ENCODE measurements around the gene NR1I2. TPM values are rescaled to one million over a fixed set of nuclear protein-coding genes. Genes with fewer than 3 reads are reported as not detected.

The NR1I2 gene
- total and polyA plus RNA-seq, 2 donors from 2014 or later = 0.38 to 0.41 TPM

DNA sequence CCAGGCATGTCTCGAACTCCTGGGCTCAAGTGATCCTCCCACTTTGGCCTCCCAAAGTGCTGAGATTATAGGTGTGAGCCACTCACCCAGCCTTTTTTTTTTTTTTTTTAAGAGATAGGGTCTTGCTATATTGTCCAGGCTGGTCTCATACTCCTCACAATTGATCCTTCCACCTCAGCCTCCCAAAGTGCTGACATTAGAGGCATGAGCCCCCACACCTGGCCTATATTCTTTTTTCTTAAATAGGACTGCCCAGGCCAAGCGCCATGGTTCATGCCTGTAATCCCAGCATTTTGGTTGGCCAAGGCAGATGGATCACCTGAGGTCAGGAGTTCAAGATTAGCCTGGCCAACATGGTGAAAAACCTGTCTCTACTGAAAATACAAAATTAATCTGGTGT is 12.5 kb downstream of the NR1I2 start:
- H3K4me1 ChIP-seq (ENCODE audit: control insufficient read depth in 2 of 3, insufficient read depth in 2 of 3, low read depth in 1 of 3, low read length in 3 of 3) = no peaks in the 10 kb centered on the region
- H3K27me3 ChIP-seq (ENCODE audit: control insufficient read depth, insufficient read depth, low read length) = no peaks in the 10 kb centered on the region
- H3K9ac ChIP-seq (ENCODE audit: low read length in 3 of 3) = no peak overlapping the region
- TF ChIP-seq, protein P1, sequence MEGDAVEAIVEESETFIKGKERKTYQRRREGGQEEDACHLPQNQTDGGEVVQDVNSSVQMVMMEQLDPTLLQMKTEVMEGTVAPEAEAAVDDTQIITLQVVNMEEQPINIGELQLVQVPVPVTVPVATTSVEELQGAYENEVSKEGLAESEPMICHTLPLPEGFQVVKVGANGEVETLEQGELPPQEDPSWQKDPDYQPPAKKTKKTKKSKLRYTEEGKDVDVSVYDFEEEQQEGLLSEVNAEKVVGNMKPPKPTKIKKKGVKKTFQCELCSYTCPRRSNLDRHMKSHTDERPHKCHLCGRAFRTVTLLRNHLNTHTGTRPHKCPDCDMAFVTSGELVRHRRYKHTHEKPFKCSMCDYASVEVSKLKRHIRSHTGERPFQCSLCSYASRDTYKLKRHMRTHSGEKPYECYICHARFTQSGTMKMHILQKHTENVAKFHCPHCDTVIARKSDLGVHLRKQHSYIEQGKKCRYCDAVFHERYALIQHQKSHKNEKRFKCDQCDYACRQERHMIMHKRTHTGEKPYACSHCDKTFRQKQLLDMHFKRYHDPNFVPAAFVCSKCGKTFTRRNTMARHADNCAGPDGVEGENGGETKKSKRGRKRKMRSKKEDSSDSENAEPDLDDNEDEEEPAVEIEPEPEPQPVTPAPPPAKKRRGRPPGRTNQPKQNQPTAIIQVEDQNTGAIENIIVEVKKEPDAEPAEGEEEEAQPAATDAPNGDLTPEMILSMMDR (IDR thresholded peaks at IDR 0.05; ENCODE audit: borderline replicate concordance, extremely low read depth, insufficient read depth) = no peak
- no peaks in the 10 kb centered on the region for H3K36me3 ChIP-seq (ENCODE audit: control insufficient read depth in 2 of 3, insufficient read depth in 3 of 3, low read length in 3 of 3)
- H3K9me3 ChIP-seq (ENCODE audit: control insufficient read depth in 2 of 3, insufficient read depth in 1 of 3, low read length in 3 of 3) = no peaks in the 10 kb centered on the region
- FAIRE-seq = no peak
- no peak for DNase-seq
- H3K4me3 ChIP-seq (ENCODE audit: low read length in 3 of 3) = no peak overlapping the region
- no peak overlapping the region for H3K27ac ChIP-seq (ENCODE audit: low read depth in 2 of 2, low read length in 2 of 2)
- intact Hi-C loops (cut with DNase I) = no loop called here

DNA sequence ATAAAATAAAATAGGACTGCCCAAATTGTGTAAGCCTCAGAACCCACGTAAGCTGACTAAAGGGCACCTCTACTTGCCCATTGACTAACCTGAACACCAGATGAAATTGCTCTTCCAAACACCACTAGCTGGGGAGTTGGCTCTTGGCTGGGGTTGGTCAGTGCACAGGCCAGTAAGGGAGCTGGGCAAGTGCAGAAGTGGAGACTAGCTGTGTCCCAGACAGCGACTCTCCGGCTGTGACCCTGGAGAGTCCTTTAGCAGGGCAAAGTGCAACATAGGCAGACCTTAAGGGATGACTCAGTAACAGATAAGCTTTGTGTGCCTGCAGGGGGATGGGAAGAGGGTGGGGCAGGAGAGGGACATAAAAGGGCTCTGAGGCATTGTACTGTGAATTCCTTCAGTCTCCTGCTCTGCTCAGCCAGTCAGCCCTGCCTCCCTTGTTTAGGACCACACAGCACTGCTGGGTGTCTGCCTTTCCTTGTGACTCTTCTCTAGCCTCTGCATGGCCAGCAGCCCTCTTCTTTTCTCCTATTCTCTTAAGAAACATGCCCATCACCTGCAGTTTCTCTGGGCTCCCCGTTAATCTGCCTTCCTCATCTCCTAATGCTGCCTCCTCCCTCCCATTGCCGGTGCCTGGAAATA is 13.2 kb downstream of the NR1I2 start:
- Histone ChIP-seq H3K4me3 (ENCODE audit: low read length in 3 of 3) (no peak overlapping the region), H3K27ac (ENCODE audit: low read depth in 2 of 2, low read length in 2 of 2) (no peak overlapping the region), H3K36me3 (ENCODE audit: control insufficient read depth in 2 of 3, insufficient read depth in 3 of 3, low read length in 3 of 3) (no peaks in the 10 kb centered on the region), H3K27me3 (ENCODE audit: control insufficient read depth, insufficient read depth, low read length) (no peaks in the 10 kb centered on the region), H3K9me3 (ENCODE audit: control insufficient read depth in 2 of 3, insufficient read depth in 1 of 3, low read length in 3 of 3) (no peaks in the 10 kb centered on the region), H3K9ac (ENCODE audit: low read length in 3 of 3) (no peak overlapping the region), H3K4me1 (ENCODE audit: control insufficient read depth in 2 of 3, insufficient read depth in 2 of 3, low read depth in 1 of 3, low read length in 3 of 3) (no peaks in the 10 kb centered on the region)
- intact Hi-C loops (cut with DNase I) = no loop called here
- no peak for DNase-seq
- TF ChIP-seq, protein P1 (IDR thresholded peaks at IDR 0.05; ENCODE audit: borderline replicate concordance, extremely low read depth, insufficient read depth) = no peak
- no peak for FAIRE-seq

DNA sequence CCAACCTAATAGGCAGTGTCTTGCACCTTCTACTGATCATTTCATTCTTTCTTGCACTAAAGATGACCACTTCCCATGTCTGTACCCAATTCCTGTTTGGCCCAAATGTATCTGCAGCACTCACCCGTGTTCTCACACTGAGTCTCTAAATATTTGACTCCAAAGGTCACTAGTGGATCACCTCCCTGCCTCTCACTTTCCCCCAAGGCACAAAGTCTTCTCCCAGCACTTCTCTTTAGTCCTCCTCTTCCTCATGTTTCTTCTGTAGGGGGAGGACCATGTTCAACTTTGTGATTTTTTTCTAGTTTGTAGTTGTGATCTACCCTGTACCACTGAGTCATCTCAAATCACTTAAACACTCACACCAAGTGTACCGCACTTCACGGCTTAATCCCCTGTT is 13.9 kb downstream of the NR1I2 start:
- TF ChIP-seq, protein P1 (IDR thresholded peaks at IDR 0.05; ENCODE audit: borderline replicate concordance, extremely low read depth, insufficient read depth) = no peak
- Histone ChIP-seq H3K27ac (ENCODE audit: low read depth in 2 of 2, low read length in 2 of 2) (no peak overlapping the region), H3K36me3 (ENCODE audit: control insufficient read depth in 2 of 3, insufficient read depth in 3 of 3, low read length in 3 of 3) (no peaks in the 10 kb centered on the region), H3K4me1 (ENCODE audit: control insufficient read depth in 2 of 3, insufficient read depth in 2 of 3, low read depth in 1 of 3, low read length in 3 of 3) (no peaks in the 10 kb centered on the region), H3K9me3 (ENCODE audit: control insufficient read depth in 2 of 3, insufficient read depth in 1 of 3, low read length in 3 of 3) (no peaks in the 10 kb centered on the region), H3K4me3 (ENCODE audit: low read length in 3 of 3) (no peak overlapping the region), H3K27me3 (ENCODE audit: control insufficient read depth, insufficient read depth, low read length) (no peaks in the 10 kb centered on the region), H3K9ac (ENCODE audit: low read length in 3 of 3) (no peak overlapping the region)
- DNase-seq (no peak), FAIRE-seq (no peak)
- intact Hi-C loops (cut with DNase I) = no loop called here

DNA sequence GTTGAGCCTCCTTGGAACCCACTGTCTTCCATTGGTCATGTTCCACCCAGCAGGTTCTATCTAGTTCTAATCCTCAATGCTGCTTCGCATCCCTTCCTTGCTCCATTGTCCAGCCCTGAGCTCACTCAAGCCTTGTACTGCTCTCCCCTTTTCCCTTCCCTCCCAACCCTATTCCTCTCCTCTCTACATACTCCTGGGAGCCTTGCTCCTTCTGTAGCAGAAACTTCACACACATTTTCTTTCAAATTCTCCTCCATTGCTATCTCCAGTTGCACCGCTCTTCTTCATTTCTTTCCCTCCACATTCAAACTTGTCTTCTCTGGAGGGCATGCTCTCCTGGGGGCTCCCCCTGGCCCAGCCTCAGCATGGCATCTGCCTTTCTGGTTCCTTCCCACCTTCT is 14.5 kb downstream of the NR1I2 start:
- Histone ChIP-seq H3K36me3 (ENCODE audit: control insufficient read depth in 2 of 3, insufficient read depth in 3 of 3, low read length in 3 of 3) (no peaks in the 10 kb centered on the region), H3K4me1 (ENCODE audit: control insufficient read depth in 2 of 3, insufficient read depth in 2 of 3, low read depth in 1 of 3, low read length in 3 of 3) (no peaks in the 10 kb centered on the region), H3K27me3 (ENCODE audit: control insufficient read depth, insufficient read depth, low read length) (no peaks in the 10 kb centered on the region), H3K27ac (ENCODE audit: low read depth in 2 of 2, low read length in 2 of 2) (no peak overlapping the region), H3K9me3 (ENCODE audit: control insufficient read depth in 2 of 3, insufficient read depth in 1 of 3, low read length in 3 of 3) (no peaks in the 10 kb centered on the region), H3K4me3 (ENCODE audit: low read length in 3 of 3) (no peak overlapping the region), H3K9ac (ENCODE audit: low read length in 3 of 3) (no peak overlapping the region)
- intact Hi-C loops (cut with DNase I) = no loop called here
- TF ChIP-seq, protein P1 (IDR thresholded peaks at IDR 0.05; ENCODE audit: borderline replicate concordance, extremely low read depth, insufficient read depth) = no peak
- FAIRE-seq (no peak), DNase-seq (no peak)
